ENCODE data around the gene ZBTB7B.
"Not testable (repeated sequence)": the region's sequence is repeated elsewhere in the genome, so short reads cannot be mapped to it uniquely, and the experiment has no call there.

Gene ZBTB7B

GRCh38 chr1:154994591-154994990 is 8.0 kb upstream of the ZBTB7B start:
- H3K9me3 Mint-ChIP-seq: no peaks in the 10 kb centered on the region
- no peak overlapping the region for H3K4me3 Mint-ChIP-seq
- H3K36me3 Mint-ChIP-seq (ENCODE audit: low read depth): peaks cover 3% of the 10 kb centered on the region
- H3K27ac Mint-ChIP-seq: peak overlapping the region in 1 of 3 experiments; percentile 19
- peaks cover 16% of the 10 kb centered on the region for H3K4me1 Mint-ChIP-seq
- no peaks in the 10 kb centered on the region for H3K27me3 Mint-ChIP-seq (ENCODE audit: low read depth)
- TF ChIP-seq CTCF (IDR thresholded peaks at IDR 0.05; ENCODE audit: unreplicated experiment in 3 of 3): no peak

- not testable (repeated sequence) for H3K9me3 Mint-ChIP-seq; H3K36me3 Mint-ChIP-seq (ENCODE audit: low read depth); H3K27me3 Mint-ChIP-seq (ENCODE audit: low read depth)
- H3K27ac Mint-ChIP-seq: peak overlapping the region in 2 of 3 experiments; percentile 5 to 32
- peak overlapping the region in 2 of 3 experiments; percentile 5 to 6 for H3K4me3 Mint-ChIP-seq
- TF ChIP-seq CTCF (IDR thresholded peaks at IDR 0.05; ENCODE audit: unreplicated experiment in 3 of 3): peak in 1 of 3 experiments; percentile 50
- H3K4me1 Mint-ChIP-seq: peaks cover 24% of the 10 kb centered on the region
Measured at GRCh38 chr1:154995301-154995983, 7.2 kb upstream of the ZBTB7B start.

- H3K27me3 Mint-ChIP-seq (ENCODE audit: low read depth): no peaks in the 10 kb centered on the region
- peaks cover 24% of the 10 kb centered on the region for H3K4me1 Mint-ChIP-seq
- no peak for TF ChIP-seq CTCF (IDR thresholded peaks at IDR 0.05; ENCODE audit: unreplicated experiment in 3 of 3)
- H3K9me3 Mint-ChIP-seq: no peaks in the 10 kb centered on the region
- H3K4me3 Mint-ChIP-seq: peak overlapping the region; percentile 51 to 68 (median 61)
- H3K36me3 Mint-ChIP-seq (ENCODE audit: low read depth): no peaks in the 10 kb centered on the region
- peak overlapping the region; percentile 29 to 74 (median 53) for H3K27ac Mint-ChIP-seq
Measured at GRCh38 chr1:154996966-154997701, 5.5 kb upstream of the ZBTB7B start.

GRCh38 chr1:154998201-154998780 is 4.3 kb upstream of the ZBTB7B start:
- Mint-ChIP-seq H3K4me3 (peak overlapping the region; percentile 50 to 72 (median 59)), H3K36me3 (ENCODE audit: low read depth) (no peaks in the 10 kb centered on the region), H3K27me3 (ENCODE audit: low read depth) (no peaks in the 10 kb centered on the region), H3K4me1 (peaks cover 24% of the 10 kb centered on the region), H3K27ac (peak overlapping the region in 1 of 3 experiments; percentile 53), H3K9me3 (no peaks in the 10 kb centered on the region)
- TF ChIP-seq CTCF (IDR thresholded peaks at IDR 0.05; ENCODE audit: unreplicated experiment in 3 of 3): no peak

- Mint-ChIP-seq H3K36me3 (ENCODE audit: low read depth) (no peaks in the 10 kb centered on the region), H3K4me3 (peak overlapping the region; percentile 83 to 88 (median 85)), H3K27me3 (ENCODE audit: low read depth) (no peaks in the 10 kb centered on the region), H3K4me1 (peaks cover 24% of the 10 kb centered on the region), H3K27ac (peak overlapping the region; percentile 87 to 98 (median 93)), H3K9me3 (no peaks in the 10 kb centered on the region)
- peak; percentile 79 to 84 (median 80) for TF ChIP-seq CTCF (IDR thresholded peaks at IDR 0.05; ENCODE audit: unreplicated experiment in 3 of 3)
Measured at GRCh38 chr1:154998818-154999570, 3.6 kb upstream of the ZBTB7B start.

Measured in nephron (organoid).